Caco-2 (cell line): ENCODE results near the gene DSTN. TPM values are rescaled to one million over a fixed set of nuclear protein-coding genes. Genes with fewer than 3 reads are reported as not detected.

Source experiments
- BruUV-seq: library from RNA; stranded (reverse); fragments of 400-500 nt; replicated peaks from 2 replicates; lab custom pipeline; 2021; lab: Mats Ljungman, UMichigan
- CTCF ChIA-PET: fragments of 300-600 bp; sonication (Branson Sonifier 250); formaldehyde crosslinking; loops from one replicate; lab custom pipeline; 2022; ENCODE audit warnings: antibody characterized with exemption; lab: Charles Lee
- POLR2A ChIA-PET: fragments of 300-600 bp; sonication (Branson Sonifier 250); formaldehyde crosslinking; loops from one replicate; lab custom pipeline; 2022; ENCODE audit warnings: antibody characterized with exemption; lab: Charles Lee
- DNase-seq, 2 experiments: peaks; one replicate each; pipeline versions ENCODE4 v3.0.0 to v3.0.0-alpha.2; 2020 to 2022
- H3K27me3 ChIP-seq: replicated peaks from 2 replicates; pipeline ENCODE4 v1.6.0; 2011; ENCODE audit warnings: low read length; ENCODE audit not compliant: control insufficient read depth, insufficient read depth
- H3K36me3 ChIP-seq: 2 replicates; pipeline ENCODE4 v1.5.1; 2011; ENCODE audit warnings: low read length; ENCODE audit not compliant: control insufficient read depth, insufficient read depth
- H3K4me1 ChIP-seq: fragments of 250-450 bp; sonication (Bioruptor Pico); 2 replicates; pipeline ENCODE4 v1.5.1; 2020; ENCODE audit warnings: mild to moderate bottlenecking
- H3K4me3 ChIP-seq: 2 replicates; pipeline ENCODE4 v1.5.1; 2011; ENCODE audit warnings: low read depth, mild to moderate bottlenecking, control low read depth, low read length
- H3K9me3 ChIP-seq: fragments of 250-450 bp; sonication (Bioruptor Pico); 2 replicates; pipeline ENCODE4 v1.5.1; 2020; ENCODE audit warnings: mild to moderate bottlenecking, moderate library complexity
- H3K27ac Mint-ChIP-seq: one replicate; pipeline ENCODE4 v1.8.0; 2022; ENCODE audit warnings: mixed read lengths; ENCODE audit not compliant: unreplicated experiment
- H3K27me3 Mint-ChIP-seq: one replicate; pipeline ENCODE4 v1.8.0; 2022; ENCODE audit warnings: mixed read lengths; ENCODE audit not compliant: insufficient read depth, unreplicated experiment
- H3K36me3 Mint-ChIP-seq: one replicate; pipeline ENCODE4 v1.8.0; 2022; ENCODE audit warnings: mild to moderate bottlenecking, mixed read lengths; ENCODE audit not compliant: insufficient read depth, unreplicated experiment
- H3K4me1 Mint-ChIP-seq: one replicate; pipeline ENCODE4 v1.8.0; 2022; ENCODE audit warnings: low read depth, mixed read lengths; ENCODE audit not compliant: unreplicated experiment
- H3K4me3 Mint-ChIP-seq: one replicate; pipeline ENCODE4 v1.8.0; 2022; ENCODE audit warnings: mild to moderate bottlenecking, moderate library complexity, mixed read lengths; ENCODE audit not compliant: unreplicated experiment
- H3K9me3 Mint-ChIP-seq: one replicate; pipeline ENCODE4 v1.8.0; 2022; ENCODE audit warnings: mixed read lengths; ENCODE audit not compliant: unreplicated experiment
- CTCF ChIP-seq, 2 experiments: fragments of 200-600 bp in 1 of 2; IDR thresholded peaks; 1 replicate in 1 of 2; 2 replicates in 1 of 2; pipeline versions ENCODE4 v1.5.1 to v1.8.0; 2011 to 2022; ENCODE audit warnings: antibody characterized with exemption in 1 of 2, control low read depth in 1 of 2, inconsistent platforms in 1 of 2, low read depth in 1 of 2, low read length in 1 of 2, mild to moderate bottlenecking in 1 of 2, moderate library complexity in 1 of 2; ENCODE audit not compliant: insufficient read depth in 1 of 2, severe bottlenecking in 1 of 2, unreplicated experiment in 1 of 2
- intact Hi-C: fragments of 100-400 bp; cut with micrococcal nuclease; formaldehyde crosslinking; loops from one replicate; pipeline ENCODE4 v1.10.0; 2022; ENCODE audit not compliant: unreplicated experiment
- total RNA-seq: library from RNA; stranded (reverse); gene quantifications from 2 replicates; pipeline ENCODE4 v1.2.3, GENCODE V29; 2022

Gene DSTN
- total RNA-seq, 1 experiment from 2014 or later: 318 TPM

- Mint-ChIP-seq H3K9me3 (no peaks in the 10 kb centered on the region), H3K36me3 (peaks cover 99% of the 10 kb centered on the region), H3K4me3 (no peak overlapping the region), H3K27me3 (no peaks in the 10 kb centered on the region), H3K4me1 (peaks cover 9% of the 10 kb centered on the region), H3K27ac (no peak overlapping the region)
- no peaks in the 10 kb centered on the region for H3K4me1 ChIP-seq
- no peak overlapping the region for H3K4me3 ChIP-seq
- no peaks in the 10 kb centered on the region for H3K9me3 ChIP-seq
- ChIA-PET POLR2A (no interaction called here), CTCF (interaction anchor here (1.1 kb wide), 1 partner anchor 10 kb away, joined by 4 read pairs; no protein-coding TSS in a partner anchor)
- no peak for DNase-seq
- TF ChIP-seq CTCF (IDR thresholded peaks at IDR 0.05; ENCODE audit: insufficient read depth in 1 of 2, low read depth in 1 of 2, low read length in 1 of 2, severe bottlenecking in 1 of 2, unreplicated experiment in 1 of 2): no peak
- BruUV-seq: no TSS peak
- intact Hi-C loops: no loop called here
- H3K27me3 ChIP-seq: no peaks in the 10 kb centered on the region
- H3K36me3 ChIP-seq: peaks cover 31% of the 10 kb centered on the region
Observed at GRCh38 chr20:17638835-17639407, 69.0 kb downstream of the DSTN start.

GRCh38 chr20:17640146-17640874 is 70.4 kb downstream of the DSTN start:
- intact Hi-C loops: no loop called here
- DNase-seq: no peak
- no TSS peak for BruUV-seq
- ChIA-PET POLR2A (no interaction called here), CTCF (interaction anchor here (1.1 kb wide), 1 partner anchor 9 kb away, joined by 4 read pairs; no protein-coding TSS in a partner anchor)
- H3K36me3 Mint-ChIP-seq: peaks cover 100% of the 10 kb centered on the region
- no peak overlapping the region for H3K4me3 Mint-ChIP-seq
- Histone ChIP-seq H3K36me3 (peaks cover 24% of the 10 kb centered on the region), H3K4me3 (no peak overlapping the region), H3K9me3 (no peaks in the 10 kb centered on the region), H3K27me3 (no peaks in the 10 kb centered on the region), H3K4me1 (no peaks in the 10 kb centered on the region)
- no peak for TF ChIP-seq CTCF (IDR thresholded peaks at IDR 0.05; ENCODE audit: insufficient read depth in 1 of 2, low read depth in 1 of 2, low read length in 1 of 2, severe bottlenecking in 1 of 2, unreplicated experiment in 1 of 2)
- no peaks in the 10 kb centered on the region for H3K27me3 Mint-ChIP-seq
- peaks cover 6% of the 10 kb centered on the region for H3K4me1 Mint-ChIP-seq
- H3K27ac Mint-ChIP-seq: peak overlapping the region; percentile 24
- no peaks in the 10 kb centered on the region for H3K9me3 Mint-ChIP-seq

- H3K4me3 ChIP-seq: no peak overlapping the region
- Mint-ChIP-seq H3K27me3 (no peaks in the 10 kb centered on the region), H3K36me3 (peaks cover 100% of the 10 kb centered on the region), H3K4me1 (peaks cover 6% of the 10 kb centered on the region), H3K4me3 (no peak overlapping the region), H3K9me3 (no peaks in the 10 kb centered on the region), H3K27ac (no peak overlapping the region)
- BruUV-seq: no TSS peak
- no peak for DNase-seq
- POLR2A ChIA-PET: no interaction called here
- CTCF ChIA-PET: no interaction called here
- intact Hi-C loops: no loop called here
- H3K4me1 ChIP-seq: no peaks in the 10 kb centered on the region
- peaks cover 20% of the 10 kb centered on the region for H3K36me3 ChIP-seq
- no peaks in the 10 kb centered on the region for H3K27me3 ChIP-seq
- no peaks in the 10 kb centered on the region for H3K9me3 ChIP-seq
- TF ChIP-seq CTCF (IDR thresholded peaks at IDR 0.05; ENCODE audit: insufficient read depth in 1 of 2, low read depth in 1 of 2, low read length in 1 of 2, severe bottlenecking in 1 of 2, unreplicated experiment in 1 of 2): no peak
Observed at GRCh38 chr20:17640875-17641378, 71.1 kb downstream of the DSTN start.
